Progenitor cell of endocrine pancreas (in vitro differentiated cells): ENCODE measurements around the gene CBFA2T3. TPM values are rescaled to one million over a fixed set of nuclear protein-coding genes. Genes with fewer than 3 reads are reported as not detected.

Experiments used
- DNase-seq: peaks from one replicate; pipeline ENCODE4 v3.0.0; 2021; ENCODE audit warnings: low spot score; ENCODE audit not compliant: unreplicated experiment
- H3K27ac Mint-ChIP-seq: 2 replicates; pipeline ENCODE4 v1.8.0; 2021; ENCODE audit warnings: mild to moderate bottlenecking, moderate library complexity, mixed read lengths
- H3K27me3 Mint-ChIP-seq: 2 replicates; pipeline ENCODE4 v1.8.0; 2021; ENCODE audit warnings: mixed read lengths
- H3K36me3 Mint-ChIP-seq: 2 replicates; pipeline ENCODE4 v1.8.0; 2022; ENCODE audit warnings: mixed read lengths; ENCODE audit not compliant: insufficient read depth
- H3K4me1 Mint-ChIP-seq: 2 replicates; pipeline ENCODE4 v1.8.0; 2021; ENCODE audit warnings: low read depth, mixed read lengths
- H3K4me3 Mint-ChIP-seq: 2 replicates; pipeline ENCODE4 v1.8.0; 2021; ENCODE audit warnings: low read depth, mild to moderate bottlenecking, moderate library complexity, mixed read lengths
- H3K9me3 Mint-ChIP-seq: 2 replicates; pipeline ENCODE4 v1.8.0; 2021; ENCODE audit warnings: low read depth, mixed read lengths
- CTCF ChIP-seq: fragments of 200-600 bp; sonication (generic); IDR thresholded peaks from one replicate; pipeline ENCODE4 v1.5.0; 2021; ENCODE audit warnings: antibody characterized with exemption, mild to moderate bottlenecking; ENCODE audit not compliant: unreplicated experiment
- total RNA-seq: library from RNA; stranded (reverse); gene quantifications from 2 replicates; pipeline ENCODE4 v1.2.1, GENCODE V29; 2021

The CBFA2T3 gene
- total RNA-seq, 1 donor from 2014 or later, result 12.9 TPM

- peaks cover 22% of the 10 kb centered on the region for H3K27me3 Mint-ChIP-seq
- no peaks in the 10 kb centered on the region for H3K36me3 Mint-ChIP-seq
- no peak overlapping the region for H3K4me3 Mint-ChIP-seq
- TF ChIP-seq CTCF, result no peak
- no peak overlapping the region for H3K27ac Mint-ChIP-seq
- DNase-seq, result no peak
- H3K9me3 Mint-ChIP-seq, result no peaks in the 10 kb centered on the region
- H3K4me1 Mint-ChIP-seq, result no peaks in the 10 kb centered on the region
Observed at GRCh38 chr16:89013692-89014402, 36.8 kb upstream of the CBFA2T3 start.

GRCh38 chr16:89013111-89013510, 36.1 kb upstream of the CBFA2T3 start:
- Mint-ChIP-seq H3K36me3 (no peaks in the 10 kb centered on the region), H3K4me3 (no peak overlapping the region), H3K9me3 (no peaks in the 10 kb centered on the region), H3K4me1 (no peaks in the 10 kb centered on the region), H3K27me3 (peaks cover 17% of the 10 kb centered on the region), H3K27ac (no peak overlapping the region)
- no peak for TF ChIP-seq CTCF
- no peak for DNase-seq

GRCh38 chr16:89012622-89012995, 35.6 kb upstream of the CBFA2T3 start:
- Mint-ChIP-seq H3K4me1 (no peaks in the 10 kb centered on the region), H3K27me3 (peaks cover 14% of the 10 kb centered on the region), H3K27ac (no peak overlapping the region), H3K4me3 (no peak overlapping the region), H3K36me3 (no peaks in the 10 kb centered on the region), H3K9me3 (no peaks in the 10 kb centered on the region)
- no peak for DNase-seq
- TF ChIP-seq CTCF, result no peak

GRCh38 chr16:89011909-89012621, 35.1 kb upstream of the CBFA2T3 start:
- H3K27ac Mint-ChIP-seq, result no peak overlapping the region
- DNase-seq, result no peak
- H3K9me3 Mint-ChIP-seq, result no peaks in the 10 kb centered on the region

More at GRCh38 chr16:89011909-89012621, 35.1 kb upstream of the CBFA2T3 start:
- no peak overlapping the region for H3K4me3 Mint-ChIP-seq
- no peaks in the 10 kb centered on the region for H3K4me1 Mint-ChIP-seq
- H3K36me3 Mint-ChIP-seq, result no peaks in the 10 kb centered on the region
- H3K27me3 Mint-ChIP-seq, result peaks cover 19% of the 10 kb centered on the region
- no peak for TF ChIP-seq CTCF
